HepG2 (cell line): ENCODE measurements around the gene RCAN2.

Source experiments
- CBFB ChIP-seq: sonication (generic); formaldehyde crosslinking; IDR thresholded peaks from 2 replicates; pipeline ENCODE4 v1.4.0; 2020; ENCODE audit warnings: missing genetic modification reagents
- CTCF ChIP-seq: sonication (generic); formaldehyde crosslinking; IDR thresholded peaks from 2 replicates; pipeline ENCODE4 v1.5.0; 2020; ENCODE audit warnings: mild to moderate bottlenecking, missing genetic modification reagents, moderate library complexity
- EZH2 ChIP-seq: conservative IDR thresholded peaks from 2 replicates; pipeline ENCODE4 v1.6.1; 2012; ENCODE audit warnings: mild to moderate bottlenecking, low read depth, low read length, moderate library complexity
- SAP130 ChIP-seq: IDR thresholded peaks from 2 replicates; pipeline ENCODE4 v1.6.1; 2016; ENCODE audit warnings: low read depth
- SIN3A ChIP-seq: IDR thresholded peaks from 2 replicates; pipeline ENCODE4 v1.6.1; 2011; ENCODE audit warnings: low read depth, mild to moderate bottlenecking, control low read depth, low read length, borderline replicate concordance
- SKIL ChIP-seq: sonication (generic); formaldehyde crosslinking; IDR thresholded peaks from 2 replicates; pipeline ENCODE4 v1.8.0; 2022; ENCODE audit warnings: missing genetic modification reagents, mild to moderate bottlenecking, moderate library complexity, borderline replicate concordance
- TCF7L2 ChIP-seq: IDR thresholded peaks from 2 replicates; pipeline ENCODE4 v1.6.1; 2011; ENCODE audit warnings: mild to moderate bottlenecking, low read depth, low read length, moderate library complexity
- ZBTB20 ChIP-seq: sonication (generic); formaldehyde crosslinking; IDR thresholded peaks from 2 replicates; pipeline ENCODE4 v1.8.1; 2023; ENCODE audit warnings: missing genetic modification reagents, low read depth, mild to moderate bottlenecking, borderline replicate concordance
- ZFAT ChIP-seq: sonication (generic); formaldehyde crosslinking; conservative IDR thresholded peaks from 2 replicates; pipeline ENCODE4 v1.8.1; 2023; ENCODE audit warnings: missing genetic modification reagents, inconsistent platforms
- ZNF430 ChIP-seq: sonication (generic); formaldehyde crosslinking; IDR thresholded peaks from 2 replicates; pipeline ENCODE4 v1.9.0; 2021; ENCODE audit warnings: mild to moderate bottlenecking, missing genetic modification reagents
- ZUFSP ChIP-seq: sonication (generic); formaldehyde crosslinking; IDR thresholded peaks from 2 replicates; pipeline ENCODE4 v1.9.0; 2021; ENCODE audit warnings: missing genetic modification reagents, mild to moderate bottlenecking, borderline replicate concordance

DNA sequence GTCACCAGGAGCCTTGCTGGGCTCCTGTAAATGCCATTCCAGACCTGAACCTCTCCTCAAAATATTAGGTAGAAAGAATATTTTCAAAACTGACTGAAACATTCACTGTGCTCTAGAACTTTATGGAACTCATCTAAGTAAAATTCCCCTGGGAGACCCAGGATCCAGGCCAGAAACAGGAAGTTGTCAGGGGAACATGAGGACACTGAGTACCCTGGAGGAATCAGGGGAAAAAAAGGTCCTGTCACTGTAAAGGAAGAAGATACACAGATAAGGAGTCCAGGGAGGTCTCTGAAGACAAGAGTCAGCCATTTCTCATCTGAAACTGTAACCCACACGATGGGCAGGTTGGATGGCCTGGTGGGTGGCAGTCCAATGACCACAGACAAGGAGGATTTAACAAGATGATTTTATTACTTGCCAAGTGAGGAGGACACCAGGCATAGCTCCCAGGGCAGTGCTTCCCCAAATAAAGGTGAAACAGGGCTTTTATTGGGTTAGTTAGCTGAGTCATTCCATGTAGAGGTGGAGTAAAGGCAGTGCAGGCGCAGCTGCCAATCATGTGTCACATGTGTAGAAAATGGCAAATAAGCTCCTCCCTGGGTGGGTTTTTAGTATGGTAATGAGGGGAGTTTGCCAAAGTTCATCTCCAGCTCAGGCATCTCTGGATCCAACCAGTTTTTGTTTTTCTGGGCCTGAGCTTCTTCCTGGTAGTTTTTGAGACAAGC is 138.5 kb downstream of the RCAN2 start:
- TF ChIP-seq ZFAT (CRISPR knock-in tag) = no peak
- no peak for TF ChIP-seq EZH2
- no peak for TF ChIP-seq ZBTB20 (CRISPR knock-in tag)
- no peak for TF ChIP-seq CTCF (CRISPR knock-in tag)
- no peak for TF ChIP-seq SIN3A
- no peak for TF ChIP-seq ZNF430 (CRISPR knock-in tag)
- no peak for TF ChIP-seq SKIL (CRISPR knock-in tag)
- no peak for TF ChIP-seq SAP130 (CRISPR knock-in tag)
- TF ChIP-seq CBFB = no peak
- TF ChIP-seq ZUFSP (CRISPR knock-in tag) = no peak
- no peak for TF ChIP-seq TCF7L2
